T-cell (primary cell): ENCODE measurements around the gene REXO1. TPM values are rescaled to one million over a fixed set of nuclear protein-coding genes. Genes with fewer than 3 reads are reported as not detected.
A peak's percentile ranks its signal among the peaks of the same experiment; 100 is the strongest.

Source experiments
- ATAC-seq, 4 experiments: fragments of 200-7000 bp in 3 of 4; fragments of 150-1000 bp in 1 of 4; cut with Tn5 transposase; replicated peaks in 1 of 4; 1 replicate in 3 of 4; 2 replicates in 1 of 4; pipeline ENCODE4 v1.10.0; 2021; ENCODE audit warnings: moderate library complexity in 3 of 4, mild to moderate bottlenecking in 2 of 4, moderate number of reproducible peaks in 1 of 4
- CTCF ChIA-PET, 2 donors: fragments of 300-600 bp; sonication (Branson Sonifier 250); formaldehyde crosslinking; loops; one replicate each; lab custom pipeline; 2022; ENCODE audit warnings: antibody characterized with exemption in 2 of 2; lab: Charles Lee
- POLR2A ChIA-PET, 2 donors: fragments of 300-600 bp; sonication (Branson Sonifier 250); formaldehyde crosslinking; loops; one replicate each; lab custom pipeline; 2022; ENCODE audit warnings: antibody characterized with exemption in 2 of 2; lab: Charles Lee
- DNase-seq, 35 experiments: peaks; one replicate each; pipeline versions ENCODE4 v3.0.0 to v3.0.0-alpha.2; 2013 to 2023
- H3K27ac ChIP-seq: one replicate; pipeline ENCODE4 v1.5.1; 2013; ENCODE audit warnings: low read length
- H3K27me3 ChIP-seq, 2 experiments: replicated peaks in 1 of 2; 1 replicate in 1 of 2; 2 replicates in 1 of 2; pipeline versions ENCODE4 v1.6.1 to v1.7.0; 2013; ENCODE audit warnings: low read length in 1 of 2, mixed read lengths in 1 of 2; ENCODE audit not compliant: control insufficient read depth in 2 of 2, insufficient read depth in 2 of 2; ENCODE audit errors: extremely low read depth in 1 of 2
- H3K36me3 ChIP-seq, 2 donors: 1 replicate in 1 of 2; 2 replicates in 1 of 2; pipeline versions ENCODE4 v1.6.1 to v1.7.0; 2013; ENCODE audit warnings: low read length in 1 of 2; ENCODE audit not compliant: control insufficient read depth in 2 of 2, insufficient read depth in 1 of 2; ENCODE audit errors: extremely low read depth in 1 of 2
- H3K4me1 ChIP-seq, 2 experiments: 1 replicate in 1 of 2; 2 replicates in 1 of 2; pipeline versions ENCODE4 v1.6.1 to v1.7.0; 2013; ENCODE audit warnings: low read length in 2 of 2, mixed read lengths in 1 of 2; ENCODE audit not compliant: insufficient read depth in 2 of 2, control insufficient read depth in 1 of 2; ENCODE audit errors: extremely low read depth in 1 of 2
- H3K4me3 ChIP-seq, 2 donors: 1 replicate in 1 of 2; 2 replicates in 1 of 2; pipeline versions ENCODE4 v1.5.1 to v1.7.0; 2013; ENCODE audit warnings: mild to moderate bottlenecking in 2 of 2, low read length in 1 of 2, moderate library complexity in 1 of 2; ENCODE audit not compliant: control insufficient read depth in 1 of 2; ENCODE audit errors: extremely low read depth in 1 of 2
- H3K9me3 ChIP-seq: 2 replicates; pipeline ENCODE4 v1.7.0; 2013
- H3K27ac Mint-ChIP-seq, 2 donors: one replicate each; pipeline ENCODE4 v1.8.0; 2020 to 2021; ENCODE audit warnings: mild to moderate bottlenecking in 2 of 2, mixed read lengths in 2 of 2
- H3K27me3 Mint-ChIP-seq, 2 donors: one replicate each; pipeline ENCODE4 v1.8.0; 2021 to 2022; ENCODE audit warnings: mixed read lengths in 2 of 2
- H3K36me3 Mint-ChIP-seq: one replicate; pipeline ENCODE4 v1.8.0; 2021; ENCODE audit warnings: mixed read lengths
- H3K4me1 Mint-ChIP-seq, 3 donors: one replicate each; pipeline ENCODE4 v1.8.0; 2020 to 2022; ENCODE audit warnings: mixed read lengths in 3 of 3, mild to moderate bottlenecking in 1 of 3
- H3K4me3 Mint-ChIP-seq, 3 donors: one replicate each; pipeline ENCODE4 v1.8.0; 2020 to 2022; ENCODE audit warnings: mild to moderate bottlenecking in 3 of 3, mixed read lengths in 3 of 3, moderate library complexity in 3 of 3
- H3K9me3 Mint-ChIP-seq, 3 donors: one replicate each; pipeline ENCODE4 v1.8.0; 2020 to 2022; ENCODE audit warnings: mixed read lengths in 3 of 3
- WGBS: methylation state at CpG from one replicate; pipeline ENCODE4 v1.1.5; 2013; ENCODE audit warnings: missing lambda C conversion rate; ENCODE audit not compliant: insufficient coverage; 5-methylcytosine and 5-hydroxymethylcytosine counted together
- total RNA-seq, 35 experiments: library from RNA in 6 of 35; stranded (reverse) in 6 of 35; fragments of 120-200 nt in 1 of 35; gene quantifications; one replicate each; pipeline versions ENCODE4 v1.2.1 to v1.2.4 and lab custom pipeline; 2013 to 2026

Gene REXO1
- total RNA-seq, 5 donors from 2014 or later (not counting 1 experiment from before 2014, with no cell fraction given), result 68.4 to 97.5 (median 78.7) TPM

DNA sequence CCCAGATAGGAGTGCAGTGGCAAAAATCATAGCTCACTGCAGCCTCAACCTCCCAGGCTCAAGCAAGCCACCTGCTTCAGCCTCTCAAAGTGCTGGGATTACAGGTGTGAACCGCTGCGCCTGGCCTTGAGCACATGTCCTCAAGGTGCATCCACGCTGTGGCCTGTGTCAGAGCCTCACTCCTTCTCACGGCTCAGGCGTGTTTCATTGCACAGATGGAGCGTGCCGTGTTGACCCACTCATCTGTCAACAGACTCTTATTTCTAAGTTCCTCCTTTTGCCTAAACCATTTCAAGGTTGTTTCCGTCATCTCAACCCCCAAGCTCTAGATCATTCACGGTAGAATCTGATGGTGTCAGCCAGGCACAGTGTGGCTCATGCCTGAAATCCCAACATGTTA is 64.4 kb downstream of the REXO1 start:
- Mint-ChIP-seq H3K36me3 (no peaks in the 10 kb centered on the region), H3K4me3 (no peak overlapping the region)
- WGBS, result 38% methylated on average over 9 of the region's 9 CpGs

DNA sequence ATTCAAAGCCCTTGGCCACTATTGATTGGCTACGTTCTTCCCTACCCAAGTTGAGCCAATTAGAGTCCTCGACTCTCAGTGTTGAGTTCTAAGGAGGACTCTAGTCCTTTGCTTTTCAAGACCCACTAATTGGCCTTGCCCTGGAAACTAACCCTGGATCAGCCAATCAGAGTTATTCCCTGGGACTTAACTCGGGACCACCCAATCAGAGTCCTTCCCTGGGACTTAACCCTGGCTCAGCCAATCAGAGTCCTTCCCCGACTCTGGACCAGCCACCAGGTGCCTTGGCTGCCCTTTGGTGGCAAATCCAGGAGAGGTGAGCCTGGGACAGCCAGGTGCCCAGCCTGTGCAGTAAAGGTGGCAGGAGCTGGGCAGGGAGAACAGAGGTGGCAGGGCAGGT is 64.9 kb downstream of the REXO1 start:
- peaks cover 0 to 6% (median 0%) of the 10 kb centered on the region in 3 donors for H3K4me1 Mint-ChIP-seq
- ATAC-seq (no peak), DNase-seq (no peak)
- ChIA-PET CTCF (interaction anchor here in 1 of 2 donors (1.0 kb wide), 1 partner anchor 43 kb away, joined by 3 read pairs; no protein-coding TSS in a partner anchor), POLR2A (no interaction called here)
- Histone ChIP-seq H3K27ac (no peak overlapping the region), H3K36me3 (no peaks in the 10 kb centered on the region), H3K27me3 (peaks cover 6 to 88% of the 10 kb centered on the region in 2 experiments), H3K4me3 (no peak overlapping the region), H3K9me3 (no peaks in the 10 kb centered on the region), H3K4me1 (no peaks in the 10 kb centered on the region)
- H3K4me3 Mint-ChIP-seq, result no peak overlapping the region
- peaks cover 24 to 61% of the 10 kb centered on the region in 2 donors for H3K27me3 Mint-ChIP-seq
- no peaks in the 10 kb centered on the region for H3K9me3 Mint-ChIP-seq
- no peaks in the 10 kb centered on the region for H3K36me3 Mint-ChIP-seq
- no peak overlapping the region for H3K27ac Mint-ChIP-seq
- WGBS, result 70% methylated on average over 4 of the region's 4 CpGs

More for the DNA sequence above, 64.4 kb downstream of the REXO1 start:
- Histone ChIP-seq H3K36me3 (no peaks in the 10 kb centered on the region), H3K9me3 (no peaks in the 10 kb centered on the region), H3K27ac (no peak overlapping the region), H3K4me3 (no peak overlapping the region), H3K27me3 (peaks cover 6 to 88% of the 10 kb centered on the region in 2 experiments), H3K4me1 (peaks cover 0 to 3% of the 10 kb centered on the region in 2 experiments)
- H3K9me3 Mint-ChIP-seq, result no peaks in the 10 kb centered on the region
- peaks cover 0 to 6% (median 0%) of the 10 kb centered on the region in 3 donors for H3K4me1 Mint-ChIP-seq
- peaks cover 22 to 60% of the 10 kb centered on the region in 2 donors for H3K27me3 Mint-ChIP-seq
- CTCF ChIA-PET, result no interaction called here
- H3K27ac Mint-ChIP-seq, result no peak overlapping the region
- DNase-seq (no peak), ATAC-seq (no peak)
- POLR2A ChIA-PET, result no interaction called here

DNA sequence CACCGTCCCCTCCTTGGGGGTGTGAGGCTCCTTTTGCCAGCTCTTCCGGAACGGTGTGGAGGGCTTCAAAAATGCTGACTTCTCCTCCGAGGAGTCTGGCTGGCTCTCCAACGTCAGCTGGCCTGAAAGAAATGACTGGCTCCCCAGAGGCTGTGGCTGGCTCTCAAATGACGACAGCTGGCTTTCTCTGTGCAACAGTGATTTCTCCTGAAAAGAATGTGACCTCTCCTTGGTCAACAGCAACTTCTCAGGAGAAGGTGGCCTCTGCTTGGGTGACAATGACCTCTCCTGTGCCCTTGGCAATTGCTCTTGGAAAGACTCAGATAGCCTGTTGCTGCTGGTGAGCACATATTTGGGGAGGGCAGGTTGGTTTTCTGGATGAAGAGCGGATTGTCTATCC is 65.8 kb downstream of the REXO1 start:
- Mint-ChIP-seq H3K27me3 (peaks cover 25 to 65% of the 10 kb centered on the region in 2 donors), H3K27ac (no peak overlapping the region), H3K36me3 (no peaks in the 10 kb centered on the region), H3K4me3 (no peak overlapping the region), H3K4me1 (peaks cover 0 to 6% (median 0%) of the 10 kb centered on the region in 3 donors), H3K9me3 (no peaks in the 10 kb centered on the region)
- DNase-seq, result no peak
- H3K4me1 ChIP-seq, result no peaks in the 10 kb centered on the region
- WGBS, result 86% methylated on average over 7 of the region's 7 CpGs
- H3K9me3 ChIP-seq, result no peaks in the 10 kb centered on the region
- no peak overlapping the region for H3K27ac ChIP-seq
- ATAC-seq, result no peak
- CTCF ChIA-PET, result interaction anchor here (0.5 to 1.0 kb wide), 2 partner anchors 44 to 209 kb away, joined by 3 to 4 read pairs; no protein-coding TSS in a partner anchor
- H3K27me3 ChIP-seq, result peaks cover 6 to 91% of the 10 kb centered on the region in 2 experiments
- no peaks in the 10 kb centered on the region for H3K36me3 ChIP-seq
- H3K4me3 ChIP-seq, result no peak overlapping the region
- POLR2A ChIA-PET, result no interaction called here

DNA sequence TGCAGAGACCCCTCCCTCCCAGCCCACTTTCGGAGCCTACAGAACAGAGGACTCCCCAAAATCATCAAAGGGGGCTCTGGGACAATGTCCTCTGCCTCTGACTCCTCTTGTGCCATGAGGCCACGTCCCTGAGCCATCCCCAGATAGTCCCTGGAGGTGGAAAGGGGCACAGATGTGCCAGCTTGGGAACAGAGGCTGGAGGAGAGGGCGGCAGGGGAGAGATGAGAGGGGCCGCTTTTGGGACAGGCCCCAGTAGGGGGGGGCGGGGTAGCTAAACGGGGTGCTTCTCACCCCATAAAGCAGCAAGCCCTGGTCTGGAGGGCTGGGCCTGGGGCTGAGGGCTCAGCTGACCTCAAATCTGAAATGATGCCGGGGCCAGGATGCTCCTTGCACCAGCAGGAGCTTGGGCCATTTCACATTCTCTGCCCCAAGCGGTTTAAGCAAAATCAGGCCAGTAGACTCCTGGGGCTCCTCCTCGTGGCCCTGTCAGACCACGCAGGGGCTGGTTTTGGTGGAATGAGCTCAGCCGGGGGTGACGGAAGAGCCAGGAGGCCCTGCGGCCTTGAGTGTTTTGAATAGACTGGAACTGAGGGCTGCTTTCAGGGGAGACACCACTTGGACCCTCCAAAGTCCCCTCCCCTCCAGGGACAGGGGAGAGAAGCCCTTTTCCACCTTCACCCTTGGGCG is 67.9 kb downstream of the REXO1 start:
- H3K27ac Mint-ChIP-seq, result no peak overlapping the region
- ChIA-PET CTCF (interaction anchor here in 1 of 2 donors (0.6 kb wide), 1 partner anchor 1829 kb away, joined by 3 read pairs; no protein-coding TSS in a partner anchor), POLR2A (no interaction called here)
- H3K27me3 Mint-ChIP-seq, result peaks cover 35 to 73% of the 10 kb centered on the region in 2 donors
- DNase-seq (no peak), ATAC-seq (no peak)
- Histone ChIP-seq H3K27ac (no peak overlapping the region), H3K4me1 (peaks cover 0 to 9% of the 10 kb centered on the region in 2 experiments), H3K36me3 (no peaks in the 10 kb centered on the region), H3K9me3 (no peaks in the 10 kb centered on the region), H3K27me3 (peaks cover 11 to 99% of the 10 kb centered on the region in 2 experiments), H3K4me3 (no peak overlapping the region)
- peaks cover 0 to 6% (median 1%) of the 10 kb centered on the region in 3 donors for H3K4me1 Mint-ChIP-seq
- H3K4me3 Mint-ChIP-seq, result no peak overlapping the region
- H3K9me3 Mint-ChIP-seq, result no peaks in the 10 kb centered on the region
- 57% methylated on average over 6 of the region's 14 CpGs for WGBS
- H3K36me3 Mint-ChIP-seq, result no peaks in the 10 kb centered on the region

DNA sequence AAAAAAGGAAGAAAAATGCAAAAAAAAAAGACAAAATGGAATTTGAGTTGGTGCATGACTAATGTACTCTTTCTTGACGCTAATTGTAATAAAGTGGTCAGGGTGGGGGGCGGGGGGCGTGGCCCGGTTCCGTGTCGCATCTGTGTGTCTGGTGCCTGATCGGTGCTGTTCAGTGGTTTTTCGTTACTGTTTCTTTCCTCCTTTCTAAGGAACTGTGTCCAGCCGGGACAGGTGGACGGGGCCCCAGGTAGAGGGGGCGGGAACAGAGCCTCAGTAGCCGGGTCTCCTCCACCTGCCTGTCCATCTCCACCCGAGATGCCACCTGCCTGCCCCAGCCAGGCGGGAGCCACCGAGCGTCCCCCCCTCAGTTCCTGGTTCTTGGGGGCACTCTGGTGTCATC is 68.7 kb downstream of the REXO1 start:
- Histone ChIP-seq H3K4me1 (peaks cover 0 to 10% of the 10 kb centered on the region in 2 experiments), H3K27me3 (peaks cover 11 to 99% of the 10 kb centered on the region in 2 experiments), H3K36me3 (no peaks in the 10 kb centered on the region), H3K27ac (no peak overlapping the region), H3K4me3 (no peak overlapping the region), H3K9me3 (no peaks in the 10 kb centered on the region)
- Mint-ChIP-seq H3K4me1 (peaks cover 0 to 6% (median 1%) of the 10 kb centered on the region in 3 donors), H3K36me3 (no peaks in the 10 kb centered on the region), H3K27me3 (peaks cover 35 to 72% of the 10 kb centered on the region in 2 donors), H3K27ac (no peak overlapping the region), H3K9me3 (no peaks in the 10 kb centered on the region), H3K4me3 (no peak overlapping the region)
- ATAC-seq (no peak), DNase-seq (no peak)
- CTCF ChIA-PET, result no interaction called here
- WGBS, result 44% methylated on average over 12 of the region's 16 CpGs
- POLR2A ChIA-PET, result no interaction called here

DNA sequence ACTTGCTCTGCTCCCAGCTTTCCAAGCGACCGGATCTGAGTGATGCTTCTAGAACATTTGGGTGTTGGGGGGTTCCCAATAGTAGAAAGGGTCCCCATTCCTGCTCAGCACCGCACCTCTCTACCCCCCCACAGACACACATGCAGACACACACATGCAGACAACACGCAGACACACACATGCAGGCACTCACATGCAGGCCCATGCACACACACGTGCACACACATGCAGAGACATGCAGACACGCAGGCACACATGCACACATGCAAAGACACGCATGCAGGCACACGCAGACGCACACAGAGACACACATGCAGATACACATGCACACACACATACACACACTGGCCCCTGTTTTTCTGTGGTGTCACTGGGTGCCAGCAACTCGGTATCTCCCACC is 71.1 kb downstream of the REXO1 start:
- POLR2A ChIA-PET, result interaction anchor here in 1 of 2 donors (0.7 kb wide), 1 partner anchor 142 kb away, joined by 3 read pairs; no protein-coding TSS in a partner anchor
- CTCF ChIA-PET, result interaction anchor here in 1 of 2 donors (0.6 kb wide), 1 partner anchor 617 kb away, joined by 3 read pairs; no protein-coding TSS in a partner anchor
- DNase-seq (no peak), ATAC-seq (no peak)
- peak overlapping the region in 1 of 3 donors; percentile 31 for H3K4me3 Mint-ChIP-seq
- peaks cover 0 to 6% (median 1%) of the 10 kb centered on the region in 3 donors for H3K4me1 Mint-ChIP-seq
- Histone ChIP-seq H3K27me3 (peaks cover 12 to 97% of the 10 kb centered on the region in 2 experiments), H3K4me1 (peaks cover 0 to 10% of the 10 kb centered on the region in 2 experiments), H3K9me3 (no peaks in the 10 kb centered on the region), H3K4me3 (no peak overlapping the region), H3K27ac (no peak overlapping the region), H3K36me3 (no peaks in the 10 kb centered on the region)
- WGBS, result 69% methylated on average over 8 of the region's 10 CpGs
- no peaks in the 10 kb centered on the region for H3K9me3 Mint-ChIP-seq
- H3K27me3 Mint-ChIP-seq, result peaks cover 38 to 74% of the 10 kb centered on the region in 2 donors
- no peaks in the 10 kb centered on the region for H3K36me3 Mint-ChIP-seq
- H3K27ac Mint-ChIP-seq, result no peak overlapping the region
